Hematopoietic multipotent progenitor cell treated with erythropoietin and hydrocortisone succinate and interleukin-3 and kit ligand, for 15 days (in vitro differentiated cells): Measurements from ENCODE around the gene JAK2.

ENCODE experiments used
- DNase-seq: peaks from one replicate; pipeline ENCODE4 v3.0.0-alpha.2; 2015; ENCODE audit warnings: low spot score

The JAK2 gene

DNA sequence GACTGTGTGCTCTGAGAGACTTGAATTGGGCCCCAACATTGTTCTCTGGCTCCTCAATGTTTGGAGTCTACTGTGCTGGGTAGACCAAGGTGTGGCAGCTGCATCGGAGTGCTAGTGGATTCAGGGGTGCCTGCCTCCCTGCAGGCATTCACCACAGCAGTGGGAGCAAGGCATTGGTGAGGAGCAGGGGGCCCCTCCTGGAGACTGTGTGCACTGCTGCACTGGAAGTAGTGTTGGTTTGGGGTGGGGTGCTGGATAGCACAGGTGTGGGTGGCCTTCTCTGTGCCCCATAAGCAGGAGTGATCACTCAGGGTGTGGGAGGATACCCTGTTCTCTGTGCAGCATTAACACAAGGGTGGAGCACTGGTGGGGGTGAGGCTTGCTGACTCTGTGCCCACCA, 161.2 kb downstream of the JAK2 start:
- no peak for DNase-seq
